Osteoblast (primary cell): ENCODE data around the gene MPPED1. TPM values are rescaled to one million over a fixed set of nuclear protein-coding genes. Genes with fewer than 3 reads are reported as not detected.

ENCODE experiments used
- DNase-seq: peaks from one replicate; pipeline ENCODE4 v3.0.0; 2011; ENCODE audit warnings: low spot score, mixed read lengths; ENCODE audit not compliant: insufficient read length; ENCODE audit errors: missing footprints
- H2AFZ ChIP-seq: 2 replicates; pipeline ENCODE4 v1.6.0; 2011; ENCODE audit warnings: mild to moderate bottlenecking, low read length
- H3K27ac ChIP-seq: 2 replicates; pipeline ENCODE4 v1.5.1; 2011; ENCODE audit warnings: mild to moderate bottlenecking, low read depth, low read length, moderate library complexity
- H3K27me3 ChIP-seq: 2 replicates; pipeline ENCODE4 v1.6.0; 2012; ENCODE audit warnings: mild to moderate bottlenecking, control low read depth, inconsistent platforms, low read length, moderate library complexity; ENCODE audit not compliant: insufficient read depth
- H3K36me3 ChIP-seq: 2 replicates; pipeline ENCODE4 v1.5.1; 2011; ENCODE audit warnings: mild to moderate bottlenecking, low read length, control low read depth, moderate library complexity; ENCODE audit not compliant: insufficient read depth
- H3K4me1 ChIP-seq: 2 replicates; pipeline ENCODE4 v1.5.1; 2011; ENCODE audit warnings: mild to moderate bottlenecking, low read length, control low read depth, moderate library complexity; ENCODE audit not compliant: insufficient read depth
- H3K4me2 ChIP-seq: 2 replicates; pipeline ENCODE4 v1.6.0; 2011; ENCODE audit warnings: mild to moderate bottlenecking, low read length; ENCODE audit not compliant: insufficient read depth
- H3K4me3 ChIP-seq: fragments of 200-600 bp; sonication (generic); 3 replicates; pipeline ENCODE4 v1.5.1; 2012; ENCODE audit warnings: mild to moderate bottlenecking, low read length, inconsistent platforms; ENCODE audit not compliant: insufficient read depth
- H3K79me2 ChIP-seq: 2 replicates; pipeline ENCODE4 v1.6.0; 2012; ENCODE audit warnings: mild to moderate bottlenecking, low read length, control low read depth, inconsistent platforms; ENCODE audit not compliant: insufficient read depth
- H3K9me3 ChIP-seq: 2 replicates; pipeline ENCODE4 v1.5.1; 2011; ENCODE audit warnings: low read depth, low read length, control low read depth
- H4K20me1 ChIP-seq: 2 replicates; pipeline ENCODE4 v1.6.0; 2012; ENCODE audit warnings: mild to moderate bottlenecking, low read length, control low read depth; ENCODE audit not compliant: insufficient read depth
- total RNA-seq: library from RNA; depleted of rRNA; stranded (reverse); fragments of >200 nt; gene quantifications from 2 replicates; pipeline ENCODE4 v1.2.3, GENCODE V29; 2012
- TF ChIP-seq, protein P1 (sequence below): IDR thresholded peaks from 2 replicates; pipeline ENCODE4 v1.5.1; 2011; ENCODE audit warnings: mild to moderate bottlenecking, low read depth, low read length, moderate library complexity; ENCODE audit errors: extremely low read depth

Gene MPPED1
- total RNA-seq, 1 donor, result not detected

DNA sequence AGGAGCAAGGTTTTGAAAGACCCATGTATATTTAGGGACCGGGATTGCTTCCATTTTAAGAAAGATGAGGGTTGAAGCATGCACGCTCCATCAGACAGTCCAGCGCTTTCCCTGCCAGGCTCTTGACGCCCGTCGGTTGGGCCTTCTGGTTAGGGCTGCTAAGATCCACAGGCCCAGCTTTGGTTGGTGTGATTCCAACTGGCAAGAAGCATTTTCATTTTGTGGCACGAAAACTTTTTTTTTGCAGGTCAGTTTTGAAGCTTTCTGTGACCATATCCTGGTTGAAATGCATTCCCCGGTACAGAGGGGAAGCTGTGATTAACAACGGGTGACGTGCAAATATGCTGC, 34.3 kb upstream of the MPPED1 start:
- peak overlapping the region; percentile 34 for H3K4me2 ChIP-seq
- TF ChIP-seq, protein P1, sequence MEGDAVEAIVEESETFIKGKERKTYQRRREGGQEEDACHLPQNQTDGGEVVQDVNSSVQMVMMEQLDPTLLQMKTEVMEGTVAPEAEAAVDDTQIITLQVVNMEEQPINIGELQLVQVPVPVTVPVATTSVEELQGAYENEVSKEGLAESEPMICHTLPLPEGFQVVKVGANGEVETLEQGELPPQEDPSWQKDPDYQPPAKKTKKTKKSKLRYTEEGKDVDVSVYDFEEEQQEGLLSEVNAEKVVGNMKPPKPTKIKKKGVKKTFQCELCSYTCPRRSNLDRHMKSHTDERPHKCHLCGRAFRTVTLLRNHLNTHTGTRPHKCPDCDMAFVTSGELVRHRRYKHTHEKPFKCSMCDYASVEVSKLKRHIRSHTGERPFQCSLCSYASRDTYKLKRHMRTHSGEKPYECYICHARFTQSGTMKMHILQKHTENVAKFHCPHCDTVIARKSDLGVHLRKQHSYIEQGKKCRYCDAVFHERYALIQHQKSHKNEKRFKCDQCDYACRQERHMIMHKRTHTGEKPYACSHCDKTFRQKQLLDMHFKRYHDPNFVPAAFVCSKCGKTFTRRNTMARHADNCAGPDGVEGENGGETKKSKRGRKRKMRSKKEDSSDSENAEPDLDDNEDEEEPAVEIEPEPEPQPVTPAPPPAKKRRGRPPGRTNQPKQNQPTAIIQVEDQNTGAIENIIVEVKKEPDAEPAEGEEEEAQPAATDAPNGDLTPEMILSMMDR, result no peak

DNA sequence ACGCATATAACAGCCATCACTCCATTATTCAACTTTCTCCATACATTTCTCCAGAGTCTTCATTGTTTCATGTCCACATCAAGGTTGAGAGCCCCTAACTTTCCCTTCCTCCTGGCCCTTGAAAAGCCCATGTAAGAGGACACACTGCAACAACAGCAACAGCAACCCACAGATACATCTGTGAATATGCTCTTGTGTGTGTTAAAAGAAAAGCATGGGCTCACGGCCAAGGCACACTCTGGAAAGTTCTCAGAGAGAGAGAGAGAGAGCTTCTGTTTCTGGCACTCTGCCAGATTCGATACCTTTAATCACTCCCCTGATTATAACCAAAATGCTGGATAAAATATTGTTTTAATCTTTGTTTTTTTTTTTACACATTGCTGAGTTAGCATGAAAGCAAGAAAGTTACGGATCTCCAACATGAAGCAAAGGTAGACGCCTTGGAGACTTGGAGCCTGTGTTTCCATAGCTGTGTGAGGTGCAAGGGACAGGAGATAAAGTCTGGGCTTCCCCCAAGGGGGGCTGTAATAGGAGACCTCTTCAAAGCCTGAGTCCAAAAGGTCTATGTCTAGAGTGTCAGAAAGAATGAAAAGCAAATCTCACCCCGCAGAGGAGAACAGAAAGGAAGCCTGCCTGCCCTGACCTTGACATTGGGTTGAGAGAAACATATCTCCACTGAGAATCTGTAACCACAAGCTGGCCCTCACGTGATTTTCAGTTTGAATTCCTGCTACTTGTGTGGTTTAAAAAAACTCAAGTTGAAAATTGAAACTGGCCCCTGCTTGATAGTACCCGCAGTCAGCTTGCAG, 33.7 kb upstream of the MPPED1 start:
- no peaks in the 10 kb centered on the region for H3K36me3 ChIP-seq
- no peak for DNase-seq
- peaks cover 27% of the 10 kb centered on the region for H3K4me1 ChIP-seq
- no peaks in the 10 kb centered on the region for H3K79me2 ChIP-seq
- H3K9me3 ChIP-seq, result peaks cover 2% of the 10 kb centered on the region
- H4K20me1 ChIP-seq, result no peaks in the 10 kb centered on the region
- H3K27me3 ChIP-seq, result peaks cover 3% of the 10 kb centered on the region
- H2AFZ ChIP-seq, result no peak overlapping the region
- peak overlapping the region; percentile 81 for H3K27ac ChIP-seq
- peak overlapping the region; percentile 11 for H3K4me3 ChIP-seq
- peak overlapping the region; percentile 34 for H3K4me2 ChIP-seq
- TF ChIP-seq, protein P1, result no peak

More for the DNA sequence above, 34.3 kb upstream of the MPPED1 start:
- peak overlapping the region; percentile 81 for H3K27ac ChIP-seq
- no peaks in the 10 kb centered on the region for H4K20me1 ChIP-seq
- H3K36me3 ChIP-seq, result no peaks in the 10 kb centered on the region
- no peak overlapping the region for H2AFZ ChIP-seq
- peaks cover 27% of the 10 kb centered on the region for H3K4me1 ChIP-seq
- H3K79me2 ChIP-seq, result no peaks in the 10 kb centered on the region
- H3K9me3 ChIP-seq, result peaks cover 2% of the 10 kb centered on the region
- peaks cover 3% of the 10 kb centered on the region for H3K27me3 ChIP-seq
- no peak for DNase-seq
- peak overlapping the region; percentile 11 for H3K4me3 ChIP-seq

DNA sequence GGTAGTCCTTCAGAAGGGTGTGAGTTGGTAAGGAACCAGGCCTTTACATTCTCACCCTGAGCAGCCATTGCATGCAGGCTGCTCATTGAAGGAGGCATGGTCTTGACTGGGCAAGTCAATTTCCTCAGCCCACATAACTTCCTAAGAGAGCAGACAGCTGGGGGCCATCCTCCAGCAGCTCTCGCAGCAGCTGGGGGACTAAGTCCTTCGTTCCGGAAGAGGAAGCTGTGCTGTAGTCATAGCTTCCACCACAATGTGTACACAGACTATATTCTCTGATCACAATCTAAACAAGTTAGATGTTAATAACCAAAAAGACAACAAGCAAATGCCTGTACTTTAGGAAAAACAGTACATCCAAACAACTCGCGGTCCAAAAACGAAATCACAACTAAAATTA, 30.1 kb upstream of the MPPED1 start:
- no peaks in the 10 kb centered on the region for H4K20me1 ChIP-seq
- peaks cover 21% of the 10 kb centered on the region for H3K4me1 ChIP-seq
- H3K79me2 ChIP-seq, result no peaks in the 10 kb centered on the region
- H3K27me3 ChIP-seq, result peaks cover 3% of the 10 kb centered on the region
- no peak overlapping the region for H3K27ac ChIP-seq
- no peaks in the 10 kb centered on the region for H3K36me3 ChIP-seq
- no peak overlapping the region for H2AFZ ChIP-seq
- no peak overlapping the region for H3K4me2 ChIP-seq
- no peak overlapping the region for H3K4me3 ChIP-seq
- H3K9me3 ChIP-seq, result no peaks in the 10 kb centered on the region
- DNase-seq, result no peak
- TF ChIP-seq, protein P1, result no peak

GRCh38 chr22:43384863-43385262, 27.0 kb upstream of the MPPED1 start:
- no peaks in the 10 kb centered on the region for H3K9me3 ChIP-seq
- no peak overlapping the region for H2AFZ ChIP-seq
- H4K20me1 ChIP-seq, result no peaks in the 10 kb centered on the region
- DNase-seq, result peak; percentile 38
- H3K27ac ChIP-seq, result no peak overlapping the region
- H3K4me3 ChIP-seq, result no peak overlapping the region
- H3K27me3 ChIP-seq, result peaks cover 11% of the 10 kb centered on the region
- TF ChIP-seq, protein P1, result no peak
- no peak overlapping the region for H3K4me2 ChIP-seq
- H3K4me1 ChIP-seq, result no peaks in the 10 kb centered on the region
- no peaks in the 10 kb centered on the region for H3K36me3 ChIP-seq
- H3K79me2 ChIP-seq, result no peaks in the 10 kb centered on the region
